Measurements from ENCODE around the gene CDC25C.
A peak's percentile ranks its signal among the peaks of the same experiment; 100 is the strongest.
"Not testable (repeated sequence)": the region's sequence is repeated elsewhere in the genome, so short reads cannot be mapped to it uniquely, and the experiment has no call there.

Gene CDC25C

DNA sequence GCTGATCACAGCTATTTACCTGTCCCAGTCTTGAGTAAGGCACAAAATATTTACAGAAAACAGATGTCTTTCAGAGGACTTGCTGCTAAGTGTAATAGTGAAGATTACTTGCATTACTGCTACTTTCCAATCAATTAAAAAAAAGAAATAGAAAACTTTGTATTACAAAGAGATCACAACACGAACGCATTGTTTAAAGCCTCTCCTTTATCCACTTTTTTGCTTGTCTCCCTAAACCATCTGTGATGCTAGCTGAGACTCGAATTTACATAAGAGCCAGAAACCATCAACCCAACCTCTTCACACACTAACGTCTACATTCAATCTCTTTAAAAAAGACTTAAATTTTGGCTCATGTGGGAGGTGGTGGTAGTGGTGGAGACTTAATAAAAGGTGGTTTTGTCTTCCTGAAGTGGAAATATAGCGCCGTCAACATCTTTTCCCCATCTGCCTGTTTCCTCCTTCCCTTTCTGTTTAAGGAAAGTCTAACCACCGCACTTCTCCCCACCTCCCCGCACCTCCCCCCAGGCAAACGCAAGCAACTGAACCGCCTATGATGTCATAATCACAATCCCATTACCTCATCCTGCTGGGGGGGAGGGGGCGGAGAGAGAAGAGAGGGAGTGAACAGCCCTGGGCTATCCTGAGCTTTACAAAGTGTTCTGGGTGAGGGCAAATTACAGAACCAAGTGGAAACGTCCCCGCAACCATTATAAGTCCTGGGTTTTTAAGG is 5.5 kb upstream of the CDC25C start:
- H3K9me3 ChIP-seq (ENCODE audit: control insufficient read depth, low read length) = no peaks in the 10 kb centered on the region
- peak; percentile 91 for DNase-seq
- no peak overlapping the region for H3K4ac ChIP-seq (ENCODE audit: low read depth in 1 of 2, low read length in 2 of 2)
- peaks cover 5% of the 10 kb centered on the region for H3K79me1 ChIP-seq (replicated peaks; ENCODE audit: low read length, poor library complexity, severe bottlenecking)
- WGBS = 60% methylated on average over 9 of the region's 13 CpGs
- H3K4me1 ChIP-seq (ENCODE audit: control insufficient read depth, insufficient read depth, low read depth, low read length) = peaks cover 10% of the 10 kb centered on the region
- H4K91ac ChIP-seq (ENCODE audit: low read length) = no peak overlapping the region
- peak overlapping the region; percentile 100 for H3K9ac ChIP-seq (ENCODE audit: low read length)
- H2AFZ ChIP-seq (ENCODE audit: low read depth, low read length) = no peak overlapping the region
- peak overlapping the region; percentile 97 for H2BK120ac ChIP-seq (ENCODE audit: low read depth, low read length)
- no peak overlapping the region for H2AK5ac ChIP-seq (ENCODE audit: low read length, severe bottlenecking)
- no peaks in the 10 kb centered on the region for H3K27me3 ChIP-seq (ENCODE audit: control insufficient read depth in 1 of 2, insufficient read depth in 1 of 2, low read length in 2 of 2)
- H3K23ac ChIP-seq (ENCODE audit: low read length in 2 of 2) = no peak overlapping the region
- H3K4me2 ChIP-seq (ENCODE audit: low read length, poor library complexity, severe bottlenecking) = peak overlapping the region; percentile 62
- H2BK5ac ChIP-seq (ENCODE audit: low read depth, low read length, poor library complexity, severe bottlenecking) = peak overlapping the region; percentile 100
- H3K18ac ChIP-seq (ENCODE audit: low read depth in 1 of 2, low read length in 2 of 2) = peak overlapping the region in 1 of 2 experiments; percentile 100
- peak overlapping the region; percentile 83 for H3K27ac ChIP-seq (ENCODE audit: low read length, poor library complexity, severe bottlenecking)
- H3K4me3 ChIP-seq (ENCODE audit: insufficient read depth in 1 of 2, low read depth in 1 of 2, low read length in 2 of 2) = peak overlapping the region; percentile 91 to 99
- H2BK15ac ChIP-seq (ENCODE audit: low read depth, poor library complexity, severe bottlenecking) = peak overlapping the region; percentile 84
- H3K14ac ChIP-seq (ENCODE audit: low read length in 2 of 2) = no peak overlapping the region
- no peak overlapping the region for H2BK12ac ChIP-seq (ENCODE audit: low read length in 2 of 2)
- H3K36me3 ChIP-seq (ENCODE audit: control insufficient read depth in 1 of 2, insufficient read depth in 2 of 2, low read depth in 1 of 2, low read length in 2 of 2) = peaks cover 9 to 23% of the 10 kb centered on the region in 2 experiments
- peak overlapping the region; percentile 33 for H4K8ac ChIP-seq (ENCODE audit: low read length)

DNA sequence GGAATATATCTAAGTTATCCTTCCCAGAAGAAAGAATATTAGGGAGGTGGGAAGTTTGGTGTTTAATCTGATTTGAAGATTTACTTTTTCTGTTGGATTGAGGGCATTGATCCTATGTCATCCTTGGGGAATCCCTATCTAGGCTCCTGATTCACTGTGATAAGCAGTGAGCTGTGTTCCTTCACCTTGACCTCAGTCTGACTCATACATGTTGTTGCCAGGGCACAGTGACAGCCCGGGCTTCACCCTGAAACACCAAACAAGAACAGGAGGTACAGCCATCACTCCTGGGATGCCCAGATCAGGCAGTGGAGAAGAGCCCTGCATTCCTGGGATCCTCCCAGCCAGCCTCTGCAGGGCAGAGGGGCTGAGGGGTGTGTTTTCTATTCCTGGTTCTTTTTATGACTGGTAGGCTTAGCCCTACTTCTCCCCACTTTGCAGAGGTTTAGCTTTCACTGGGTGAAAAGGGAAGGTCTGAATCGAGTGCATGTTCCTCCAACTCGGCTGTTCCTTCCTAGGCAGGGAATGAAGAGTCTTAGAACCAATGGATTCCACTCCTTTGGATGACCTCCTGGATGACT is 3.4 kb upstream of the CDC25C start:
- Histone ChIP-seq H3K4me2 (ENCODE audit: low read length, poor library complexity, severe bottlenecking) (no peak overlapping the region), H3K9me3 (ENCODE audit: control insufficient read depth, low read length) (no peaks in the 10 kb centered on the region), H4K91ac (ENCODE audit: low read length) (no peak overlapping the region), H2BK12ac (ENCODE audit: low read length in 2 of 2) (no peak overlapping the region), H2BK120ac (ENCODE audit: low read depth, low read length) (no peak overlapping the region), H3K4me1 (ENCODE audit: control insufficient read depth, insufficient read depth, low read depth, low read length) (peaks cover 8% of the 10 kb centered on the region), H2AFZ (ENCODE audit: low read depth, low read length) (no peak overlapping the region), H3K4ac (ENCODE audit: low read depth in 1 of 2, low read length in 2 of 2) (no peak overlapping the region), H2BK15ac (ENCODE audit: low read depth, poor library complexity, severe bottlenecking) (no peak overlapping the region), H3K27ac (ENCODE audit: low read length, poor library complexity, severe bottlenecking) (no peak overlapping the region), H3K18ac (ENCODE audit: low read depth in 1 of 2, low read length in 2 of 2) (no peak overlapping the region), H3K23ac (ENCODE audit: low read length in 2 of 2) (no peak overlapping the region), H2AK5ac (ENCODE audit: low read length, severe bottlenecking) (no peak overlapping the region), H4K8ac (ENCODE audit: low read length) (no peak overlapping the region), H3K36me3 (ENCODE audit: control insufficient read depth in 1 of 2, insufficient read depth in 2 of 2, low read depth in 1 of 2, low read length in 2 of 2) (peaks cover 0 to 1% of the 10 kb centered on the region in 2 experiments), H3K27me3 (ENCODE audit: control insufficient read depth in 1 of 2, insufficient read depth in 1 of 2, low read length in 2 of 2) (no peaks in the 10 kb centered on the region), H2BK5ac (ENCODE audit: low read depth, low read length, poor library complexity, severe bottlenecking) (no peak overlapping the region), H3K9ac (ENCODE audit: low read length) (no peak overlapping the region), H3K4me3 (ENCODE audit: insufficient read depth in 1 of 2, low read depth in 1 of 2, low read length in 2 of 2) (no peak overlapping the region), H3K14ac (ENCODE audit: low read length in 2 of 2) (no peak overlapping the region), H3K79me1 (replicated peaks; ENCODE audit: low read length, poor library complexity, severe bottlenecking) (peaks cover 10% of the 10 kb centered on the region)
- WGBS = 79% methylated on average over 3 of the region's 3 CpGs
- no peak for DNase-seq

DNA sequence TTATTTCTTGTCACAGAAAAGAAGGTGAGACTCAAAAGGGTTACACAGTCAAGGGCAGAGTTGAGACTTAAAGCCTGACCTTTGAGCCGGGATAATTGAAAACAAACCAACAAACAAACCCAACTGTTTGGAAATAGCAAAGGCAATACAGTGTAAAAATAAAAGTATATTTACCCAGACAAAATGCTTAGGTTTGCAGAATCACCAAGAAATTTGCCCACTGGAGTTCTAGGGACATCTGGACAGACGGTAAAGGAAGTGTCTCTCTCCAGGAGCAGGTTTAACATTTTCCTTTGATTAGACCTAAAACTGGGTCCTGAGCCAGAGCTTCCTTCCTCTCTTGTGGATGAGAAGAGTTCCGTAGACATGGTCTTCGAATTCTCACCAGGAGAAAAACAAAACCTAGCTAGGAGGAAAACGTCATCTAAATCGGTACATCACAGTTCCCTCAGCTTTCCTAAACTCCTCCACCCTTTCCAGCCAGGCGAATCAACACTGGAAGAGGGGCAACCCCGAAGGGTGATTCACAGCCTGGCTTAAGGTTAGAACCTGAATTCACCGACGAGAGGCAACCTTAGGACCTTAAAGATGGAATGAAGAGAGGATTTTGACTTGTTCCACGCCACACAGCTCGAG is 673 bp downstream of the CDC25C start:
- Histone ChIP-seq H3K79me1 (replicated peaks; ENCODE audit: low read length, poor library complexity, severe bottlenecking) (peaks cover 7% of the 10 kb centered on the region), H3K9ac (ENCODE audit: low read length) (peak overlapping the region; percentile 75), H3K27me3 (ENCODE audit: control insufficient read depth in 1 of 2, insufficient read depth in 1 of 2, low read length in 2 of 2) (no peaks in the 10 kb centered on the region), H2AK5ac (ENCODE audit: low read length, severe bottlenecking) (no peak overlapping the region), H3K4me3 (ENCODE audit: insufficient read depth in 1 of 2, low read depth in 1 of 2, low read length in 2 of 2) (peak overlapping the region; percentile 62 to 88), H4K8ac (ENCODE audit: low read length) (no peak overlapping the region), H3K9me3 (ENCODE audit: control insufficient read depth, low read length) (no peaks in the 10 kb centered on the region), H2BK5ac (ENCODE audit: low read depth, low read length, poor library complexity, severe bottlenecking) (no peak overlapping the region), H3K23ac (ENCODE audit: low read length in 2 of 2) (no peak overlapping the region), H3K27ac (ENCODE audit: low read length, poor library complexity, severe bottlenecking) (no peak overlapping the region), H2BK120ac (ENCODE audit: low read depth, low read length) (no peak overlapping the region), H4K91ac (ENCODE audit: low read length) (no peak overlapping the region), H2BK12ac (ENCODE audit: low read length in 2 of 2) (no peak overlapping the region), H3K18ac (ENCODE audit: low read depth in 1 of 2, low read length in 2 of 2) (no peak overlapping the region), H2AFZ (ENCODE audit: low read depth, low read length) (peak overlapping the region; percentile 48), H3K4me2 (ENCODE audit: low read length, poor library complexity, severe bottlenecking) (peak overlapping the region; percentile 96), H2BK15ac (ENCODE audit: low read depth, poor library complexity, severe bottlenecking) (no peak overlapping the region), H3K14ac (ENCODE audit: low read length in 2 of 2) (no peak overlapping the region), H3K4ac (ENCODE audit: low read depth in 1 of 2, low read length in 2 of 2) (no peak overlapping the region), H3K36me3 (ENCODE audit: control insufficient read depth in 1 of 2, insufficient read depth in 2 of 2, low read depth in 1 of 2, low read length in 2 of 2) (no peaks in the 10 kb centered on the region), H3K4me1 (ENCODE audit: control insufficient read depth, insufficient read depth, low read depth, low read length) (peaks cover 5% of the 10 kb centered on the region)
- DNase-seq = no peak
- WGBS = 3% methylated on average over 9 of the region's 12 CpGs

DNA sequence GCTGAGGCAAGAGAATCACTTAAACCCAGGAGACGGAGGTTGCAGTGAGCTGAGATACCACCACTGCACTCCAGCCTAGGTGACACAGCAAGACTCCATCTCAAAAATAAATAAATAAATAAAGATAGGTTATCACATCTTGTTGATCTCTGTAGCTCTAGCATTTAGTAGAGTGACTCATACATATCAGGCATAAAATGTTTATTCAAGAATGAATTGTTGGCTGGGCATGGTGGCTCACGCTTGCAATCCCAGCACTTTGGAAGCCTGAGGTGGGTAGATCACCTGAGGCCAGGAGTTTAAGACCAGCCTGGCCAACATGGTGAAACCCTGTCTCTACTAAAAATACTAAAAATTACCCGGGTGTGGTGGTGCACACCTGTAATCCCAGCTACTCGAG is 13.4 kb downstream of the CDC25C start:
- H3K14ac ChIP-seq (ENCODE audit: low read length in 2 of 2); H4K8ac ChIP-seq (ENCODE audit: low read length); H2BK12ac ChIP-seq (ENCODE audit: low read length in 2 of 2); H3K9ac ChIP-seq (ENCODE audit: low read length); H3K23ac ChIP-seq (ENCODE audit: low read length in 2 of 2); H3K4ac ChIP-seq (ENCODE audit: low read depth in 1 of 2, low read length in 2 of 2); H3K79me1 ChIP-seq (replicated peaks; ENCODE audit: low read length, poor library complexity, severe bottlenecking); H2AK5ac ChIP-seq (ENCODE audit: low read length, severe bottlenecking); H3K36me3 ChIP-seq (ENCODE audit: control insufficient read depth in 1 of 2, insufficient read depth in 2 of 2, low read depth in 1 of 2, low read length in 2 of 2); H4K91ac ChIP-seq (ENCODE audit: low read length); H2AFZ ChIP-seq (ENCODE audit: low read depth, low read length); DNase-seq; H2BK120ac ChIP-seq (ENCODE audit: low read depth, low read length); H3K18ac ChIP-seq (ENCODE audit: low read depth in 1 of 2, low read length in 2 of 2); H2BK15ac ChIP-seq (ENCODE audit: low read depth, poor library complexity, severe bottlenecking); H3K27me3 ChIP-seq (ENCODE audit: control insufficient read depth in 1 of 2, insufficient read depth in 1 of 2, low read length in 2 of 2); H3K27ac ChIP-seq (ENCODE audit: low read length, poor library complexity, severe bottlenecking); H3K4me3 ChIP-seq (ENCODE audit: insufficient read depth in 1 of 2, low read depth in 1 of 2, low read length in 2 of 2); H3K4me1 ChIP-seq (ENCODE audit: control insufficient read depth, insufficient read depth, low read depth, low read length); H2BK5ac ChIP-seq (ENCODE audit: low read depth, low read length, poor library complexity, severe bottlenecking); H3K4me2 ChIP-seq (ENCODE audit: low read length, poor library complexity, severe bottlenecking); H3K9me3 ChIP-seq (ENCODE audit: control insufficient read depth, low read length): not testable (repeated sequence)
- 97% methylated on average over 3 of the region's 4 CpGs for WGBS

All from mesenchymal stem cell (in vitro differentiated cells and primary cell).